ENCODE measurements around the gene TRMT6.

TRMT6 gene

DNA sequence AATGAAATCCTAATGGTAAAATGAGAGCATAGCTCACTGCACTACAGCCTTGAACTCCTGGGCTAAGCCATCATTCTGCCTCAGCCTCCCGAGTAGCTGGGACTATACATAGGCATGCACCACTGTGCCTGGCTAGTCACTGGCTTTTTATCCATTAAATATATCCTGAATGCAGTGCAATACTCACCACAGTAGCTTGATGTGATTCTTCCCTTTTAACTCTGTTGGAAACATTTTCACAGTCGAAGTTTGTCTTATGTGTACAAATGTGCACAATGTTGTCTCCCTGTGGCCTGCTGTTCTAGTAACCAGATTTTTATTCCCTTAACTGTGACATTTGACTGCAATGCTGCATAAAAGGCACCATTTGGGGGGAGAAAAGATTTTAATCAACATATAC is 56.7 kb downstream of the TRMT6 start:
- no peak for DNase-seq

GRCh38 chr20:5893052-5893451 is 57.3 kb downstream of the TRMT6 start:
- no peak for DNase-seq

DNA sequence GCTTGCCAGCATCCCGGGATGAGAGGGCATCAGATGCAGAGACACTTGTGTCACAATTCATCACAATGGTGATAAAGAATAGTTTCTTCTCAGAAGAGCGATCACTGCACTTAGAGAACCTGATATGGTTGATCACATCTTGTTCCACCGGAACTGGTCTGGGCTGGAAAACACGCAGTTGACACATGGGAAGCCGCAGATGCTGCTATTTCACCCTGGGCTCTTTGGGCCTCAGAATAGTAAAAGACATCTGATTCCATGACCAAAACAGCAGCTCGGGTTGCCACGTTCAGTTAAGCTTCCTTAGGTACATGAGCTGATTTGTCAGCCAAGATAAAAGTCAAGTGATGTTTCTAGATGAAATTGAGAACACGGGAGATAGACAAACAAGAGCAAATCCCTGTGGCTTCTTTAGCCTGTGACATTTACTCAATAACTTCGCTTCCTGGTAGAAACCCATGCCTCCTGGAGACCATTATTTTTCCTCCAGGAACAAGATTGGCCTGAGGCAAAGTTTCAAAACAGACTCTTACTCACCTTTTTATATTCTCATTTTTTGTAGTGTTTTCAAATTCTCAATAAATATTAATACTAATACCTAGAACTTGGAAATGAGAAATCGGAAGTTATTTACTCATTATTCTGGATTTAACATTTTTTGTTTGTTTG is 59.4 kb downstream of the TRMT6 start:
- no peak for DNase-seq

DNA sequence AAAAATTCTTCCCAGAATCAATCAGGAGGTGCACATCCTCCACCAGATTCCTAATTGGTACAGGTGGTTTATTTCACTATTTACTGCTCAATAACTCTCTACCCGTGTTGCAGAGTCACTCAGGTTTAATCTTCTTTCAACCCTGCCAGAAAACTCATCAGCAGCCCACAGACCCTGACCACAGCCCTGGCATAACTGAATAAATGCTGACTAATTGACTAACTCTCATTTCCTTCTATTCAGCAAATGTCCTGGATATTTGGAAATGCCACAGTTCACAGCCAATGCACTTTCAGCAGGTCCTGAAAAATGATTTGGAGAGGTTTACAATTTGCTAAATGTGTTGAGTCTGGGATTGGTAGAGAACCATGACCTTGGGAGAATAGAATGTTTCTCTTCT is 62.3 kb downstream of the TRMT6 start:
- no peak for DNase-seq

DNA sequence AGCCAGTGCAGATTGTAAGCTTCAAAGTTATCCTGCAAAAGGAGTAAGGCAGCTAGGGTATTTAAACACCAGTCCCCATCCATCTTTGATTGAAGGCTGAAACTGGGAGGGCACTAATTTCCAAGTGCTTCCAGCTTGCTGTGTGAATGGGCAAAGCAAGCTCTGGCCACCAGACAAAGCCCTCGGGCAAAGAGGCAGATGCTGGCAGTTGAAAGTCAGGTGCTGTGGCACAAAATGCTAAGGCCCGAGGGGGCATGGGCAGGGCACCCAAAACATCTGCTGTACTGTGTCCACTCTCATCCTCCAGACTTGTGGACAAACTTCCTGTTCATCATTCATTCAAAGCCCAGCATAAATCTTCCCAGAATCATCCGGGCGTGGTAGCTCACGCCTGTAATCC is 62.9 kb downstream of the TRMT6 start:
- no peak for DNase-seq

Measured in fibroblast of skin of right biceps (primary cell).